Measurements from ENCODE around the gene NPAS3.

- TF ChIP-seq CTCF (IDR thresholded peaks at IDR 0.05; ENCODE audit: low read depth, low read length, missing input control): no peak
- TF ChIP-seq RAD21 (IDR thresholded peaks at IDR 0.05): no peak
- TF ChIP-seq MAX (IDR thresholded peaks at IDR 0.05): no peak
- no peak for TF ChIP-seq SP1 (IDR thresholded peaks at IDR 0.05)
- TF ChIP-seq ZBTB33 (IDR thresholded peaks at IDR 0.05): no peak
- no peak for TF ChIP-seq FOXA1 (IDR thresholded peaks at IDR 0.05)
- no peak for TF ChIP-seq ATF3 (IDR thresholded peaks at IDR 0.05)
- TF ChIP-seq TAF1 (conservative IDR thresholded peaks at IDR 0.05): no peak
- no peak for TF ChIP-seq RXRA (IDR thresholded peaks at IDR 0.05)
- TF ChIP-seq REST (IDR thresholded peaks at IDR 0.05): no peak
- no peak for TF ChIP-seq YY1 (IDR thresholded peaks at IDR 0.05)
Measured at GRCh38 chr14:33686218-33686617, 747.5 kb downstream of the NPAS3 start.

Measured in liver (tissue), 3 donors.